GM12878 (cell line): ENCODE data around the gene VCL. TPM values are rescaled to one million over a fixed set of nuclear protein-coding genes. Genes with fewer than 3 reads are reported as not detected.

Experiments used
- BACH1 ChIP-seq: fragments of 450-650 bp; IDR thresholded peaks from 2 replicates; pipeline ENCODE4 v1.6.1; 2017; ENCODE audit warnings: mild to moderate bottlenecking, borderline replicate concordance
- CHD1 ChIP-seq: IDR thresholded peaks from 2 replicates; pipeline ENCODE4 v1.6.1; 2012; ENCODE audit warnings: low read depth, low read length, improper control_type of control experiment
- CREB1 ChIP-seq: IDR thresholded peaks from 2 replicates; pipeline ENCODE4 v1.6.1; 2012; ENCODE audit warnings: low read depth, mild to moderate bottlenecking, inconsistent platforms
- IKZF2 ChIP-seq, 2 experiments: fragments of 450-650 bp; IDR thresholded peaks; 2 replicates each; pipeline ENCODE4 v1.6.1; 2017; ENCODE audit warnings: mild to moderate bottlenecking in 2 of 2, moderate library complexity in 2 of 2
- KDM1A ChIP-seq: fragments of 200-600 bp; sonication (generic); IDR thresholded peaks from 2 replicates; pipeline ENCODE4 v1.6.1; 2016; ENCODE audit warnings: borderline replicate concordance
- MEF2B ChIP-seq: fragments of 450-650 bp; IDR thresholded peaks from 2 replicates; pipeline ENCODE4 v1.6.1; 2018; ENCODE audit warnings: mild to moderate bottlenecking, moderate library complexity; ENCODE audit not compliant: partially characterized antibody, poor library complexity, severe bottlenecking
- NBN ChIP-seq: fragments of 450-650 bp; IDR thresholded peaks from 2 replicates; pipeline ENCODE4 v1.6.1; 2016
- NR2F1 ChIP-seq: fragments of 450-650 bp; conservative IDR thresholded peaks from 2 replicates; pipeline ENCODE4 v1.6.1; 2017; ENCODE audit warnings: mild to moderate bottlenecking
- RBBP5 ChIP-seq: fragments of 200-600 bp; sonication (generic); conservative IDR thresholded peaks from 2 replicates; pipeline ENCODE4 v1.6.1; 2016
- SREBF1 ChIP-seq: IDR thresholded peaks from 2 replicates; pipeline ENCODE4 v1.6.1; 2012; ENCODE audit warnings: mild to moderate bottlenecking, low read length
- SUPT20H ChIP-seq: IDR thresholded peaks from 2 replicates; pipeline ENCODE4 v1.6.1; 2011; ENCODE audit warnings: low read depth, mild to moderate bottlenecking, low read length, moderate library complexity, borderline replicate concordance; ENCODE audit not compliant: control insufficient read depth
- TCF3 ChIP-seq: IDR thresholded peaks from 2 replicates; pipeline ENCODE4 v1.6.1; 2012; ENCODE audit warnings: low read depth, mild to moderate bottlenecking, low read length, borderline replicate concordance; ENCODE audit not compliant: insufficient read depth
- USF2 ChIP-seq: IDR thresholded peaks from 2 replicates; pipeline ENCODE4 v1.6.1; 2011; ENCODE audit warnings: low read depth, low read length, improper control_type of control experiment, borderline replicate concordance
- YY1 ChIP-seq: IDR thresholded peaks from 2 replicates; pipeline ENCODE4 v1.6.1; 2011; ENCODE audit warnings: low read depth, mild to moderate bottlenecking, low read length
- ZNF217 ChIP-seq: fragments of 450-650 bp; IDR thresholded peaks from 2 replicates; pipeline ENCODE4 v1.6.1; 2017; ENCODE audit warnings: antibody characterized with exemption, mild to moderate bottlenecking
- ZNF274 ChIP-seq: IDR thresholded peaks from one replicate; pipeline ENCODE4 v1.8.0; 2011; ENCODE audit not compliant: insufficient read length, insufficient read depth
- ZNF622 ChIP-seq: fragments of 450-650 bp; IDR thresholded peaks from 2 replicates; pipeline ENCODE4 v1.6.1; 2017; ENCODE audit warnings: mild to moderate bottlenecking, inconsistent platforms
- ZNF687 ChIP-seq: fragments of 450-650 bp; IDR thresholded peaks from 2 replicates; pipeline ENCODE4 v1.6.1; 2017; ENCODE audit warnings: mild to moderate bottlenecking, moderate library complexity
- polyA plus RNA-seq, 11 experiments: library from polyadenylated mRNA; depleted of rRNA in 4 of 11; unstranded in 6 of 11; stranded (reverse) in 5 of 11; fragments of >200 nt; fragmentation: Nextera tagmentation in 4 of 11; fragmentation: Illumina TruSeq in 1 of 11; extraction: Ambion mirVana in 4 of 11; extraction: Trizol in 1 of 11; gene quantifications; 1 replicate in 1 of 11; 2 replicates in 10 of 11; pipeline versions ENCODE4 v1.2.1 to v1.2.3, GENCODE V29; 2011 to 2016; ENCODE audit warnings: inconsistent platforms in 2 of 11, missing spikeins in 2 of 11, low read depth in 1 of 11
- total RNA-seq, 4 experiments: library from RNA; depleted of rRNA in 3 of 4; stranded (reverse); fragments of >200 nt in 3 of 4; fragmentation: Illumina TruSeq in 1 of 4; extraction: Trizol in 1 of 4; gene quantifications; 2 replicates each; pipeline versions ENCODE4 v1.2.1 to v1.2.3, GENCODE V29; 2013 to 2021

VCL gene
- total and polyA plus RNA-seq, 10 of the 15 experiments (the other 5 are each of a cell fraction or from before 2014, with no cell fraction given): 6.7 to 54.6 (median 24.3) TPM

GRCh38 chr10:74164716-74165529 is 167.0 kb downstream of the VCL start (continued):
- TF ChIP-seq MEF2B: no peak
- TF ChIP-seq ZNF622: no peak
- TF ChIP-seq SUPT20H: no peak
- TF ChIP-seq IKZF2 (IDR thresholded peaks at IDR 0.05): peak; percentile 48 to 64; a peak in 3 of 4 replicates
- no peak for TF ChIP-seq CREB1
- TF ChIP-seq NBN: 0 out of 2 replicates have a peak, but pooled peaks have one; percentile 31
- TF ChIP-seq NR2F1: 0 out of 2 replicates have a peak, but pooled peaks have one; percentile 29
- TF ChIP-seq TCF3: no peak
- no peak for TF ChIP-seq BACH1
- TF ChIP-seq SREBF1: no peak
- TF ChIP-seq YY1: no peak
- TF ChIP-seq KDM1A: no peak
- no peak for TF ChIP-seq CHD1
- no peak for TF ChIP-seq USF2
- 0 out of 2 replicates have a peak, but pooled peaks have one; percentile 22 for TF ChIP-seq ZNF217
- no peak for TF ChIP-seq ZNF274
- no peak for TF ChIP-seq ZNF687
- no peak for TF ChIP-seq RBBP5
- TF ChIP-seq, all 136 proteins: peak for 6
